ENCODE results near the gene TMEM72. TPM values are rescaled to one million over a fixed set of nuclear protein-coding genes. Genes with fewer than 3 reads are reported as not detected.

TMEM72 gene
- total and polyA plus RNA-seq, 2 experiments from 2014 or later: not detected

DNA sequence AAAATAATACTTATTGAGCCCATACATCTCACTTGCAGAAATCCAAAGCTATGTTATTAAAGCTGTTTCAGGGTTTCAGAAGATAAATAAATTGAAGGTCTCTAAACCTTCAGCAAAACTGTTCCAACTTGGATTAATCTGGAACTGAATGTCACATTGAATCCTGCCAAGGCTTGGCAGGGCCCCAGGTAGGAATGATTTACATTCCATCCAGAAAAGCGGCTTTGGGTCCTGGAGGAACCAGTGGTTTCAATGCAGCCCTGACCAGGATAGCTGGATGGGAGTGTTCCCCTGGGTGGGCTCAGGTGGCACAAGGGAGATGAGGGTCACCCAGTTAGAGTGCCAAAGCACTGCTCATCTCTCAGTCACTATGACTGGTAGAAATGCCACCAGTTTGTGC is 37.0 kb upstream of the TMEM72 start (continued):
- TF ChIP-seq, protein P1, sequence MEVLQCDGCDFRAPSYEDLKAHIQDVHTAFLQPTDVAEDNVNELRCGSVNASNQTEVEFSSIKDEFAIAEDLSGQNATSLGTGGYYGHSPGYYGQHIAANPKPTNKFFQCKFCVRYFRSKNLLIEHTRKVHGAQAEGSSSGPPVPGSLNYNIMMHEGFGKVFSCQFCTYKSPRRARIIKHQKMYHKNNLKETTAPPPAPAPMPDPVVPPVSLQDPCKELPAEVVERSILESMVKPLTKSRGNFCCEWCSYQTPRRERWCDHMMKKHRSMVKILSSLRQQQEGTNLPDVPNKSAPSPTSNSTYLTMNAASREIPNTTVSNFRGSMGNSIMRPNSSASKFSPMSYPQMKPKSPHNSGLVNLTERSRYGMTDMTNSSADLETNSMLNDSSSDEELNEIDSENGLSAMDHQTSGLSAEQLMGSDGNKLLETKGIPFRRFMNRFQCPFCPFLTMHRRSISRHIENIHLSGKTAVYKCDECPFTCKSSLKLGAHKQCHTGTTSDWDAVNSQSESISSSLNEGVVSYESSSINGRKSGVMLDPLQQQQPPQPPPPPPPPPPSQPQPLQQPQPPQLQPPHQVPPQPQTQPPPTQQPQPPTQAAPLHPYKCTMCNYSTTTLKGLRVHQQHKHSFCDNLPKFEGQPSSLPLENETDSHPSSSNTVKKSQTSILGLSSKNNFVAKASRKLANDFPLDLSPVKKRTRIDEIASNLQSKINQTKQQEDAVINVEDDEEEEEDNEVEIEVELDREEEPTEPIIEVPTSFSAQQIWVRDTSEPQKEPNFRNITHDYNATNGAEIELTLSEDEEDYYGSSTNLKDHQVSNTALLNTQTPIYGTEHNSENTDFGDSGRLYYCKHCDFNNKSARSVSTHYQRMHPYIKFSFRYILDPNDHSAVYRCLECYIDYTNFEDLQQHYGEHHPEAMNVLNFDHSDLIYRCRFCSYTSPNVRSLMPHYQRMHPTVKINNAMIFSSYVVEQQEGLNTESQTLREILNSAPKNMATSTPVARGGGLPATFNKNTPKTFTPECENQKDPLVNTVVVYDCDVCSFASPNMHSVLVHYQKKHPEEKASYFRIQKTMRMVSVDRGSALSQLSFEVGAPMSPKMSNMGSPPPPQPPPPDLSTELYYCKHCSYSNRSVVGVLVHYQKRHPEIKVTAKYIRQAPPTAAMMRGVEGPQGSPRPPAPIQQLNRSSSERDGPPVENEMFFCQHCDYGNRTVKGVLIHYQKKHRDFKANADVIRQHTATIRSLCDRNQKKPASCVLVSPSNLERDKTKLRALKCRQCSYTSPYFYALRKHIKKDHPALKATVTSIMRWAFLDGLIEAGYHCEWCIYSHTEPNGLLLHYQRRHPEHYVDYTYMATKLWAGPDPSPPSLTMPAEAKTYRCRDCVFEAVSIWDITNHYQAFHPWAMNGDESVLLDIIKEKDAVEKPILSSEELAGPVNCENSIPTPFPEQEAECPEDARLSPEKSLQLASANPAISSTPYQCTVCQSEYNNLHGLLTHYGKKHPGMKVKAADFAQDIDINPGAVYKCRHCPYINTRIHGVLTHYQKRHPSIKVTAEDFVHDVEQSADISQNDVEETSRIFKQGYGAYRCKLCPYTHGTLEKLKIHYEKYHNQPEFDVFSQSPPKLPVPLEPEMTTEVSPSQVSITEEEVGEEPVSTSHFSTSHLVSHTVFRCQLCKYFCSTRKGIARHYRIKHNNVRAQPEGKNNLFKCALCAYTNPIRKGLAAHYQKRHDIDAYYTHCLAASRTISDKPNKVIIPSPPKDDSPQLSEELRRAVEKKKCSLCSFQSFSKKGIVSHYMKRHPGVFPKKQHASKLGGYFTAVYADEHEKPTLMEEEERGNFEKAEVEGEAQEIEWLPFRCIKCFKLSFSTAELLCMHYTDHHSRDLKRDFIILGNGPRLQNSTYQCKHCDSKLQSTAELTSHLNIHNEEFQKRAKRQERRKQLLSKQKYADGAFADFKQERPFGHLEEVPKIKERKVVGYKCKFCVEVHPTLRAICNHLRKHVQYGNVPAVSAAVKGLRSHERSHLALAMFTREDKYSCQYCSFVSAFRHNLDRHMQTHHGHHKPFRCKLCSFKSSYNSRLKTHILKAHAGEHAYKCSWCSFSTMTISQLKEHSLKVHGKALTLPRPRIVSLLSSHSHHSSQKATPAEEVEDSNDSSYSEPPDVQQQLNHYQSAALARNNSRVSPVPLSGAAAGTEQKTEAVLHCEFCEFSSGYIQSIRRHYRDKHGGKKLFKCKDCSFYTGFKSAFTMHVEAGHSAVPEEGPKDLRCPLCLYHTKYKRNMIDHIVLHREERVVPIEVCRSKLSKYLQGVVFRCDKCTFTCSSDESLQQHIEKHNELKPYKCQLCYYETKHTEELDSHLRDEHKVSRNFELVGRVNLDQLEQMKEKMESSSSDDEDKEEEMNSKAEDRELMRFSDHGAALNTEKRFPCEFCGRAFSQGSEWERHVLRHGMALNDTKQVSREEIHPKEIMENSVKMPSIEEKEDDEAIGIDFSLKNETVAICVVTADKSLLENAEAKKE (CRISPR knock-in tag; IDR thresholded peaks at IDR 0.05): no peak
- TF ChIP-seq STAT1 (IDR thresholded peaks at IDR 0.05; ENCODE audit: unreplicated experiment) (no peak), REST (IDR thresholded peaks at IDR 0.05; ENCODE audit: unreplicated experiment) (no peak), ZNF114 (CRISPR knock-in tag; IDR thresholded peaks at IDR 0.05) (no peak), EZH2phosphoT487 (IDR thresholded peaks at IDR 0.05; ENCODE audit: unreplicated experiment) (no peak)

Measured in GM23338 (cell line).